ENCODE results near the gene DYRK2. TPM values are rescaled to one million over a fixed set of nuclear protein-coding genes. Genes with fewer than 3 reads are reported as not detected.
A peak's percentile ranks its signal among the peaks of the same experiment; 100 is the strongest.

Gene DYRK2
- total and polyA plus RNA-seq, 5 donors from 2014 or later = 53.5 to 91.4 (median 81.9) TPM

- no peak for DNase-seq
- Histone ChIP-seq H3K27ac (ENCODE audit: insufficient read depth, low read length, poor library complexity, severe bottlenecking) (no peak overlapping the region), H3K27me3 (ENCODE audit: control insufficient read depth, insufficient read depth, low read length) (no peaks in the 10 kb centered on the region), H3K4me3 (ENCODE audit: low read depth, low read length) (no peak overlapping the region), H3K4me1 (ENCODE audit: control insufficient read depth, insufficient read depth, low read length, poor library complexity, severe bottlenecking) (peaks cover 5% of the 10 kb centered on the region), H3K36me3 (ENCODE audit: control insufficient read depth, insufficient read depth, low read length) (no peaks in the 10 kb centered on the region), H3K9me3 (ENCODE audit: control insufficient read depth in 2 of 2, low read length in 2 of 2) (no peaks in the 10 kb centered on the region)
- no peak for ATAC-seq (ENCODE audit: low read depth in 2 of 2)
- H3K9me3 Mint-ChIP-seq = no peaks in the 10 kb centered on the region
- peak overlapping the region in 1 of 4 donors; percentile 34 for H3K4me3 Mint-ChIP-seq
- no peaks in the 10 kb centered on the region for H3K36me3 Mint-ChIP-seq
- no peak overlapping the region for H3K27ac Mint-ChIP-seq
- H3K27me3 Mint-ChIP-seq = peaks cover 40% of the 10 kb centered on the region
- H3K4me1 Mint-ChIP-seq = peaks cover 4 to 22% (median 16%) of the 10 kb centered on the region in 4 donors
Measured at GRCh38 chr12:67704071-67704470, 55.5 kb downstream of the DYRK2 start.

- Mint-ChIP-seq H3K27ac (peak overlapping the region in 1 of 3 donors; percentile 9), H3K9me3 (peaks cover 0 to 2% (median 0%) of the 10 kb centered on the region in 7 donors), H3K4me1 (peaks cover 0 to 13% (median 10%) of the 10 kb centered on the region in 4 donors), H3K27me3 (peaks cover 35% of the 10 kb centered on the region), H3K4me3 (no peak overlapping the region), H3K36me3 (no peaks in the 10 kb centered on the region)
- Histone ChIP-seq H3K36me3 (ENCODE audit: control insufficient read depth, insufficient read depth, low read length) (no peaks in the 10 kb centered on the region), H3K4me1 (ENCODE audit: control insufficient read depth, insufficient read depth, low read length, poor library complexity, severe bottlenecking) (no peaks in the 10 kb centered on the region), H3K27ac (ENCODE audit: insufficient read depth, low read length, poor library complexity, severe bottlenecking) (no peak overlapping the region), H3K4me3 (ENCODE audit: low read depth, low read length) (no peak overlapping the region), H3K9me3 (ENCODE audit: control insufficient read depth in 2 of 2, low read length in 2 of 2) (no peaks in the 10 kb centered on the region), H3K27me3 (ENCODE audit: control insufficient read depth, insufficient read depth, low read length) (no peaks in the 10 kb centered on the region)
- DNase-seq (no peak), ATAC-seq (ENCODE audit: low read depth in 2 of 2) (no peak)
Measured at GRCh38 chr12:67705394-67706370, 57.1 kb downstream of the DYRK2 start.

GRCh38 chr12:67709367-67709954, 60.9 kb downstream of the DYRK2 start:
- Histone ChIP-seq H3K27me3 (ENCODE audit: control insufficient read depth, insufficient read depth, low read length) (no peaks in the 10 kb centered on the region), H3K36me3 (ENCODE audit: control insufficient read depth, insufficient read depth, low read length) (no peaks in the 10 kb centered on the region), H3K9me3 (ENCODE audit: control insufficient read depth in 2 of 2, low read length in 2 of 2) (no peaks in the 10 kb centered on the region), H3K4me1 (ENCODE audit: control insufficient read depth, insufficient read depth, low read length, poor library complexity, severe bottlenecking) (no peaks in the 10 kb centered on the region), H3K27ac (ENCODE audit: insufficient read depth, low read length, poor library complexity, severe bottlenecking) (no peak overlapping the region), H3K4me3 (ENCODE audit: low read depth, low read length) (no peak overlapping the region)
- Mint-ChIP-seq H3K27me3 (peaks cover 23% of the 10 kb centered on the region), H3K4me1 (peaks cover 0 to 11% (median 8%) of the 10 kb centered on the region in 4 donors), H3K4me3 (no peak overlapping the region), H3K27ac (no peak overlapping the region), H3K9me3 (peaks cover 0 to 3% (median 0%) of the 10 kb centered on the region in 7 donors), H3K36me3 (peaks cover 9% of the 10 kb centered on the region)
- ATAC-seq (ENCODE audit: low read depth in 2 of 2) (no peak), DNase-seq (no peak)

- no peak overlapping the region for H3K4me3 Mint-ChIP-seq
- H3K27ac ChIP-seq (ENCODE audit: insufficient read depth, low read length, poor library complexity, severe bottlenecking) = no peak overlapping the region
- H3K27ac Mint-ChIP-seq = no peak overlapping the region
- no peaks in the 10 kb centered on the region for H3K4me1 ChIP-seq (ENCODE audit: control insufficient read depth, insufficient read depth, low read length, poor library complexity, severe bottlenecking)
- H3K4me3 ChIP-seq (ENCODE audit: low read depth, low read length) = no peak overlapping the region
- H3K36me3 ChIP-seq (ENCODE audit: control insufficient read depth, insufficient read depth, low read length) = no peaks in the 10 kb centered on the region
- H3K9me3 ChIP-seq (ENCODE audit: control insufficient read depth in 2 of 2, low read length in 2 of 2) = no peaks in the 10 kb centered on the region
- DNase-seq (no peak), ATAC-seq (ENCODE audit: low read depth in 2 of 2) (no peak)
- peaks cover 9% of the 10 kb centered on the region for H3K36me3 Mint-ChIP-seq
- H3K27me3 Mint-ChIP-seq = peaks cover 12% of the 10 kb centered on the region
- H3K4me1 Mint-ChIP-seq = peaks cover 0 to 7% (median 3%) of the 10 kb centered on the region in 4 donors
- no peaks in the 10 kb centered on the region for H3K27me3 ChIP-seq (ENCODE audit: control insufficient read depth, insufficient read depth, low read length)
- peaks cover 0 to 3% (median 0%) of the 10 kb centered on the region in 7 donors for H3K9me3 Mint-ChIP-seq
Measured at GRCh38 chr12:67710582-67710981, 62.0 kb downstream of the DYRK2 start.

- DNase-seq (no peak), ATAC-seq (ENCODE audit: low read depth in 2 of 2) (no peak)
- H3K4me1 Mint-ChIP-seq = peaks cover 0 to 2% (median 0%) of the 10 kb centered on the region in 4 donors
- H3K36me3 Mint-ChIP-seq = peaks cover 9% of the 10 kb centered on the region
- no peak overlapping the region for H3K27ac ChIP-seq (ENCODE audit: insufficient read depth, low read length, poor library complexity, severe bottlenecking)
- H3K4me3 ChIP-seq (ENCODE audit: low read depth, low read length) = no peak overlapping the region
- H3K27me3 Mint-ChIP-seq = peaks cover 8% of the 10 kb centered on the region
- peaks cover 0 to 3% (median 0%) of the 10 kb centered on the region in 7 donors for H3K9me3 Mint-ChIP-seq
- H3K4me3 Mint-ChIP-seq = no peak overlapping the region
- no peaks in the 10 kb centered on the region for H3K27me3 ChIP-seq (ENCODE audit: control insufficient read depth, insufficient read depth, low read length)
- no peaks in the 10 kb centered on the region for H3K36me3 ChIP-seq (ENCODE audit: control insufficient read depth, insufficient read depth, low read length)
- H3K27ac Mint-ChIP-seq = no peak overlapping the region
- no peaks in the 10 kb centered on the region for H3K4me1 ChIP-seq (ENCODE audit: control insufficient read depth, insufficient read depth, low read length, poor library complexity, severe bottlenecking)
- no peaks in the 10 kb centered on the region for H3K9me3 ChIP-seq (ENCODE audit: control insufficient read depth in 2 of 2, low read length in 2 of 2)
Measured at GRCh38 chr12:67712011-67712410, 63.5 kb downstream of the DYRK2 start.

- H3K27me3 Mint-ChIP-seq = peaks cover 8% of the 10 kb centered on the region
- DNase-seq (no peak), ATAC-seq (ENCODE audit: low read depth in 2 of 2) (no peak)
- H3K4me1 Mint-ChIP-seq = peaks cover 0 to 5% (median 0%) of the 10 kb centered on the region in 4 donors
- H3K4me3 Mint-ChIP-seq = no peak overlapping the region
- H3K36me3 ChIP-seq (ENCODE audit: control insufficient read depth, insufficient read depth, low read length) = no peaks in the 10 kb centered on the region
- no peaks in the 10 kb centered on the region for H3K4me1 ChIP-seq (ENCODE audit: control insufficient read depth, insufficient read depth, low read length, poor library complexity, severe bottlenecking)
- no peak overlapping the region for H3K4me3 ChIP-seq (ENCODE audit: low read depth, low read length)
- no peaks in the 10 kb centered on the region for H3K9me3 ChIP-seq (ENCODE audit: control insufficient read depth in 2 of 2, low read length in 2 of 2)
- H3K27ac Mint-ChIP-seq = no peak overlapping the region
- H3K36me3 Mint-ChIP-seq = peaks cover 9% of the 10 kb centered on the region
- peaks cover 0 to 3% (median 0%) of the 10 kb centered on the region in 7 donors for H3K9me3 Mint-ChIP-seq
- H3K27me3 ChIP-seq (ENCODE audit: control insufficient read depth, insufficient read depth, low read length) = no peaks in the 10 kb centered on the region
- H3K27ac ChIP-seq (ENCODE audit: insufficient read depth, low read length, poor library complexity, severe bottlenecking) = no peak overlapping the region
Measured at GRCh38 chr12:67714648-67715047, 66.1 kb downstream of the DYRK2 start.

Data from CD4-positive, CD25-positive, alpha-beta regulatory T cell (primary cell).